ENCODE data around the gene TRIM24. TPM values are rescaled to one million over a fixed set of nuclear protein-coding genes. Genes with fewer than 3 reads are reported as not detected.

TRIM24 gene
- total RNA-seq, 1 experiment from 2014 or later, result 25.9 TPM

DNA sequence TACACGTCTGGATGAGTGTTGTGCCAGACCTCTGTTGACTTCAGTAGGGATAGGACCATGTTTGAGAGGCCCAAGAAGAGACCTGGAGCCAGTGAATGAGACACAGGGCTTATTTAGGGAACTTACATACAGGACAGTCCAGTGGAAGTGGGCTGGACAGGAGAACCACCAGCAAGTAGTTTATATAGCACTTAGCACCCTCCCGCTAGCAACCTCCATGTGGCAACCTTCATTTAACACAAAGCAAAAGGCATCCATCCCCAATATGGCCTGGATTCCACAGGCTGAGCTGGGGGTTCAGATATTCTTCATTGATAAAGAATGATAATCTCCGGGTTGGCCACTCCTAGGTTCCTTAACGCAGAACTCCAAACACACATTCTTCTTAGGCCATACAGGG is 93.7 kb downstream of the TRIM24 start:
- Histone ChIP-seq H3K9me3 (ENCODE audit: low read depth, low read length, poor library complexity, severe bottlenecking) (peaks cover 27% of the 10 kb centered on the region), H3K27me3 (replicated peaks; ENCODE audit: insufficient read depth, low read depth, low read length, poor library complexity) (no peaks in the 10 kb centered on the region), H3K36me3 (ENCODE audit: insufficient read depth, low read length, poor library complexity, severe bottlenecking) (peaks cover 55% of the 10 kb centered on the region), H3K27ac (ENCODE audit: low read depth, low read length, poor library complexity, severe bottlenecking) (no peak overlapping the region), H3K4me3 (ENCODE audit: low read depth, low read length, poor library complexity, severe bottlenecking) (no peak overlapping the region), H3K4me1 (ENCODE audit: insufficient read depth, low read length, poor library complexity, severe bottlenecking) (no peaks in the 10 kb centered on the region)
- CTCF ChIA-PET, result no interaction called here
- no peak for DNase-seq (ENCODE audit: low spot score)
- TF ChIP-seq CTCF (conservative IDR thresholded peaks at IDR 0.05; ENCODE audit: low read depth, low read length), result no peak
- POLR2A ChIA-PET (ENCODE audit: low non-redundant PET), result no interaction called here
- intact Hi-C loops (cut with micrococcal nuclease; ENCODE audit: unreplicated experiment), result no loop called here
- no TSS peak for BruUV-seq (replicated peaks)

DNA sequence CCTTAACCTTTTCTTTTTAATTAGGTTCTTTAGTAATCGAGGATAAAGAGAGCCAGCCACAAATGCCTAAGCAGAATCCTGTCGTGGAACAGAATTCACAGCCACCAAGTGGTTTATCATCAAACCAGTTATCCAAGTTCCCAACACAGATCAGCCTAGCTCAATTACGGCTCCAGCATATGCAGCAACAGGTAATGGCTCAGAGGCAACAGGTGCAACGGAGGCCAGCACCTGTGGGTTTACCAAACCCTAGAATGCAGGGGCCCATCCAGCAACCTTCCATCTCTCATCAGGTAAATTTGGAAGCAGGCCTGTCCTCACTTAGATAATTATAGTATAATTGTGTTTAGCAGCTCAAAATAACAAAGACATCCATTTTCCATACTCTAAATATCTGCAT is 94.6 kb downstream of the TRIM24 start:
- TF ChIP-seq CTCF (conservative IDR thresholded peaks at IDR 0.05; ENCODE audit: low read depth, low read length), result no peak
- no peak for TF ChIP-seq EZH2 (IDR thresholded peaks at IDR 0.05; ENCODE audit: borderline replicate concordance, low read depth, low read length, poor library complexity, severe bottlenecking)
- no peaks in the 10 kb centered on the region for H3K27me3 ChIP-seq (replicated peaks; ENCODE audit: insufficient read depth, low read depth, low read length, poor library complexity)
- intact Hi-C loops (cut with micrococcal nuclease; ENCODE audit: unreplicated experiment), result no loop called here
- no peak overlapping the region for H3K27ac ChIP-seq (ENCODE audit: low read depth, low read length, poor library complexity, severe bottlenecking)
- no TSS peak for BruUV-seq (replicated peaks)
- no peak for DNase-seq (ENCODE audit: low spot score)
- no peaks in the 10 kb centered on the region for H3K4me1 ChIP-seq (ENCODE audit: insufficient read depth, low read length, poor library complexity, severe bottlenecking)
- no peak overlapping the region for H3K4me3 ChIP-seq (ENCODE audit: low read depth, low read length, poor library complexity, severe bottlenecking)
- H3K9me3 ChIP-seq (ENCODE audit: low read depth, low read length, poor library complexity, severe bottlenecking), result peaks cover 27% of the 10 kb centered on the region
- CTCF ChIA-PET, result no interaction called here
- H3K36me3 ChIP-seq (ENCODE audit: insufficient read depth, low read length, poor library complexity, severe bottlenecking), result peaks cover 55% of the 10 kb centered on the region
- POLR2A ChIA-PET (ENCODE audit: low non-redundant PET), result no interaction called here

DNA sequence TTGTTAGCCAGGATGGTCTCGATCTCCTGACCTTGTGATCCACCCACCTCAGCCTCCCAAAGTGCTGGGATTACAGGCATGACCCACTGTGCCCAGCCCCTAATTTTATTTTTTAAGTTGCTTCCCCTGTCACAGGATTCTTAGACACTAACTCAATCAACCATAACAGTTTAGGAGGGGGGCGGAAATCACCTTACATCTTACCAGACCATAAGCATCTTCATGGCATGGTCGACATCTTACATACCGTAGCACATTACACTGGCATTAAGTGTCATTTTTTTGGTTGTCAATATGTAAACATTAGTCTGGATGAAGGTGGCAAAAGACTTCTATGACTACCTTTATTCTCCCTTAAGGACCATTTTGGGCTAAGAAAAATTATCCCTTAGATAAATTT is 95.6 kb downstream of the TRIM24 start:
- Histone ChIP-seq H3K4me3 (ENCODE audit: low read depth, low read length, poor library complexity, severe bottlenecking) (no peak overlapping the region), H3K36me3 (ENCODE audit: insufficient read depth, low read length, poor library complexity, severe bottlenecking) (peaks cover 55% of the 10 kb centered on the region), H3K27me3 (replicated peaks; ENCODE audit: insufficient read depth, low read depth, low read length, poor library complexity) (no peaks in the 10 kb centered on the region), H3K27ac (ENCODE audit: low read depth, low read length, poor library complexity, severe bottlenecking) (no peak overlapping the region), H3K9me3 (ENCODE audit: low read depth, low read length, poor library complexity, severe bottlenecking) (peaks cover 27% of the 10 kb centered on the region), H3K4me1 (ENCODE audit: insufficient read depth, low read length, poor library complexity, severe bottlenecking) (no peaks in the 10 kb centered on the region)
- intact Hi-C loops (cut with micrococcal nuclease; ENCODE audit: unreplicated experiment), result no loop called here
- TF ChIP-seq CTCF (conservative IDR thresholded peaks at IDR 0.05; ENCODE audit: low read depth, low read length), result no peak
- TF ChIP-seq EZH2 (IDR thresholded peaks at IDR 0.05; ENCODE audit: borderline replicate concordance, low read depth, low read length, poor library complexity, severe bottlenecking), result no peak
- CTCF ChIA-PET, result no interaction called here
- no TSS peak for BruUV-seq (replicated peaks)
- DNase-seq (ENCODE audit: low spot score), result no peak
- POLR2A ChIA-PET (ENCODE audit: low non-redundant PET), result no interaction called here

Measured in A673 (cell line).